ENCODE measurements around the gene RPS6KB2. TPM values are rescaled to one million over a fixed set of nuclear protein-coding genes. Genes with fewer than 3 reads are reported as not detected.

Gene RPS6KB2
- total RNA-seq, 1 experiment from 2014 or later: 54.0 TPM

- ChIA-PET POLR2A (ENCODE audit: unreplicated experiment) (interaction anchor here (0.6 kb wide), 1 partner anchor 27 kb away, joined by 3 read pairs; no protein-coding TSS in a partner anchor), CTCF (interaction anchor here (2.1 kb wide), 1 partner anchor 18 kb away, joined by 10 read pairs; the partner anchor contains the start of gene PPP1CA)
- BruUV-seq (replicated peaks): no TSS peak
- no peak overlapping the region for H3K4me3 ChIP-seq
- intact Hi-C loops (cut with micrococcal nuclease; ENCODE audit: unreplicated experiment): no loop called here
- no peaks in the 10 kb centered on the region for H3K9me2 ChIP-seq (ENCODE audit: insufficient read depth)
- H3F3A ChIP-seq (ENCODE audit: insufficient read depth, low read depth): peaks cover 22% of the 10 kb centered on the region; the same call in 1 of the 2 replicates
- DNase-seq: no peak
- no peaks in the 10 kb centered on the region for H3K9me3 ChIP-seq (ENCODE audit: insufficient read depth, low read depth)
- no peaks in the 10 kb centered on the region for H4K20me1 ChIP-seq (ENCODE audit: insufficient read depth)
- peak overlapping the region; percentile 93 for H3K4me2 ChIP-seq
- peaks cover 17% of the 10 kb centered on the region for H3K4me1 ChIP-seq (replicated peaks; ENCODE audit: insufficient read depth)
- H3K27me3 ChIP-seq (ENCODE audit: insufficient read depth, low read depth): no peaks in the 10 kb centered on the region
- no peaks in the 10 kb centered on the region for H3K36me3 ChIP-seq (ENCODE audit: low read depth)
- no peak overlapping the region for H2AFZ ChIP-seq
- H3K27ac ChIP-seq: no peak overlapping the region
- no peak for TF ChIP-seq EZH2 (IDR thresholded peaks at IDR 0.05; ENCODE audit: low read depth)
- no peak for TF ChIP-seq CTCF (conservative IDR thresholded peaks at IDR 0.05)
- H3K79me2 ChIP-seq (ENCODE audit: low read depth): no peaks in the 10 kb centered on the region
Measured at GRCh38 chr11:67419325-67420049, 8.8 kb upstream of the RPS6KB2 start.

GRCh38 chr11:67420147-67420645 is 8.1 kb upstream of the RPS6KB2 start:
- Histone ChIP-seq H2AFZ (peak overlapping the region; percentile 63; the same call in 1 of the 2 replicates), H3K4me2 (peak overlapping the region; percentile 93), H3K36me3 (ENCODE audit: low read depth) (no peaks in the 10 kb centered on the region), H4K20me1 (ENCODE audit: insufficient read depth) (no peaks in the 10 kb centered on the region), H3F3A (ENCODE audit: insufficient read depth, low read depth) (peaks cover 22% of the 10 kb centered on the region; the same call in 1 of the 2 replicates), H3K4me3 (peak overlapping the region; percentile 69), H3K27me3 (ENCODE audit: insufficient read depth, low read depth) (no peaks in the 10 kb centered on the region), H3K9me2 (ENCODE audit: insufficient read depth) (no peaks in the 10 kb centered on the region), H3K79me2 (ENCODE audit: low read depth) (no peaks in the 10 kb centered on the region), H3K4me1 (replicated peaks; ENCODE audit: insufficient read depth) (peaks cover 17% of the 10 kb centered on the region), H3K9me3 (ENCODE audit: insufficient read depth, low read depth) (no peaks in the 10 kb centered on the region), H3K27ac (no peak overlapping the region)
- intact Hi-C loops (cut with micrococcal nuclease; ENCODE audit: unreplicated experiment): no loop called here
- BruUV-seq (replicated peaks): TSS peak; percentile 22
- no peak for DNase-seq
- no peak for TF ChIP-seq EZH2 (IDR thresholded peaks at IDR 0.05; ENCODE audit: low read depth)
- no peak for TF ChIP-seq CTCF (conservative IDR thresholded peaks at IDR 0.05)
- ChIA-PET CTCF (interaction anchor here (0.6 to 2.1 kb wide), 2 partner anchors 18 to 365 kb away, joined by 3 to 10 read pairs; partner anchors contain the start of gene PPP1CA), POLR2A (ENCODE audit: unreplicated experiment) (interaction anchor here (0.5 to 0.7 kb wide), 4 partner anchors 8 to 470 kb away, joined by 3 to 4 read pairs (median 4); no protein-coding TSS in a partner anchor)

- ChIA-PET POLR2A (ENCODE audit: unreplicated experiment) (interaction anchor here (0.5 to 0.7 kb wide), 7 partner anchors 9 to 773 kb away, joined by 3 to 4 read pairs (median 3); no protein-coding TSS in a partner anchor), CTCF (interaction anchor here (0.6 to 2.1 kb wide), 4 partner anchors 19 to 366 kb away, joined by 3 to 10 read pairs (median 4); partner anchors contain the start of gene PPP1CA)
- Histone ChIP-seq H3K36me3 (ENCODE audit: low read depth) (no peaks in the 10 kb centered on the region), H3K27me3 (ENCODE audit: insufficient read depth, low read depth) (no peaks in the 10 kb centered on the region), H4K20me1 (ENCODE audit: insufficient read depth) (no peaks in the 10 kb centered on the region), H2AFZ (peak overlapping the region; percentile 79), H3K79me2 (ENCODE audit: low read depth) (no peaks in the 10 kb centered on the region), H3K9me2 (ENCODE audit: insufficient read depth) (no peaks in the 10 kb centered on the region), H3K27ac (no peak overlapping the region), H3K4me1 (replicated peaks; ENCODE audit: insufficient read depth) (peaks cover 17% of the 10 kb centered on the region), H3K4me2 (peak overlapping the region; percentile 93), H3F3A (ENCODE audit: insufficient read depth, low read depth) (peaks cover 29% of the 10 kb centered on the region; the same call in 1 of the 2 replicates), H3K4me3 (peak overlapping the region; percentile 69), H3K9me3 (ENCODE audit: insufficient read depth, low read depth) (no peaks in the 10 kb centered on the region)
- BruUV-seq (replicated peaks): no TSS peak
- DNase-seq: peak; percentile 83 to 100
- intact Hi-C loops (cut with micrococcal nuclease; ENCODE audit: unreplicated experiment): loop anchor here (1.0 kb wide), 1 partner anchor 85 kb away; no protein-coding TSS in a partner anchor
- no peak for TF ChIP-seq CTCF (conservative IDR thresholded peaks at IDR 0.05)
- TF ChIP-seq EZH2 (IDR thresholded peaks at IDR 0.05; ENCODE audit: low read depth): no peak
Measured at GRCh38 chr11:67420646-67421429, 7.5 kb upstream of the RPS6KB2 start.

Data from PC-9 (cell line).